ENCODE results near the gene HTATIP2.
"Not testable (repeated sequence)": the region's sequence is repeated elsewhere in the genome, so short reads cannot be mapped to it uniquely, and the experiment has no call there.

Gene HTATIP2
- total RNA-seq, result 14.9 to 22.1 (median 16.6) reads per million in 4 donors

DNA sequence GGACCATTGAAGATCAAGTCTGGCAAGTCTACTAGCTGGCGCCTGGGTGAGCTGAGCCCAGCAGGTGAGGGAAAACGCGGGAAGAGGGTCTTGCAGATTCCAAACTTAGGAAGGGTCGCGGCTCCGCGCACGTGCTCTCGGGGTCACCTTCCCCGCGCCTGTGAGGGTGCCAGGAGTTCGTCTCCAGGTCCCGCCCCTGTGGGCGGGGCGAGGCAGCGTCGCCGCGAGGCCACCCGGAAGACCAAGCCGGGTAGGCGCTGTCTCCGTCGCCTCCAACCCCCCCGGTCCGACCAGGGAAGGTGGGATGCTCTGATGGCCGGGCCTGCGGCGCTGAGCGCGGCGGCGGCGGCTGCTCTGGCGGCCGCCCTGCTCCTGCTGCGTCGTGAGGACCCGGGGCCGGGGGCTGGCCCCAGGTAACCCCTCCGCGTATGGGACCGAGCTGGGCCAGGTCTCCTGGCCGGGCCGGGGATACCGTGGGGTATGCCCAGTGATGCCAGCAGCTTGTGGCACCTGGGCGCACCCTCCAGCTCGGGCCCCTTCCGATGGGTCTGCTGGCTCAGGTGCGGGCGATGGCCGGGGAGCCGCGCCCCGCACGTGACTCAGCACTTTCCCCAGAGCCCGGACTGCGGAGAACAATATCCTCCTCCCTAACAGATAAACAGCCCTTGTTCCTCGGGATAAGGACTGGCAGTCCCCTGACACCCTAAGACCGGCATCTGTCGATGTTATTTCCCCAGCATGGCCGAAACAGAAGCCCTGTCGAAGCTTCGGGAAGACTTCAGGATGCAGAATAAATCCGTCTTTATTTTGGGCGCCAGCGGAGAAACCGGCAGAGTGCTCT, at the start of gene HTATIP2:
TSS of gene HTATIP2 (plus strand) at position 215 of the 841 bp plus-strand sequence. CDS start at position 739, 524 bp downstream.
- peak; percentile 57 to 79 (median 65) for DNase-seq

DNA sequence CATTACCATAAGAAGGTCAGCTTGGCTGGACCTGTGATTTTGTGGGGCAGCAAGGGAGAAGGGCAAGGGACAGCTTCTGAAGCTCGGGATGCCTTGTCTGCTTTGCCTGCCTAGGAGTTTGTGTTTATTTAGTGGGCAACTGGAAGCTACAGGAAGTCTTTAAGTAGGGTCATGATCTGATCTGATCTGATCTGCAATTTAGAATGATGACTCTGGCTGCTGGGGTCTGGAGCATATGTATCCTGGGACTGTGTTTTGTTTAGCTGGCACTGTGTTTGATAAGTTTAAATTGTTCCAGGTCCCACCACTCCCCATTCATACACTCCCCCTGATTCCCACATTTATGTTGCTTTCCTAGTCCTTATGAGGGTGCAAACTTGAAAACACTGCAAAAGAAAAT, 47.7 kb upstream of the HTATIP2 start:
- no peak for DNase-seq

DNA sequence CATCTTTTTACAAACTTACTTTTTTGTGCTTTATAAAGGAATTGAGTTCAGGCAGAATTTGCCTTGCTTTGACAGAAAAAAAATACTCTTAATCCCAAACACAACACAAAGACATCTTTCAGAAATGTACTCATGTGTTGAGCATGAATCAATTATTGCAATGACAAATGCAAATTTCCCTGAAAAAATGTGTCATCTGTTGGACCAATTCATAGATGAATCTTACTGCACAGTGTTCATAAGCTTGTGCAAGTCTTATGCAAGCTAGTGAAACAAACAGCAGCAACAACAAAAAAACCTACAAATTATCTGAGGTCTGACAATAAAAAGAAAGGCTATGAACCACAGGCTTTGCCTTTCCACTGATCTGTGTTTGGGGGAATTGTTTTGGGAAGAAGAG, 42.3 kb upstream of the HTATIP2 start:
- no peak for DNase-seq

DNA sequence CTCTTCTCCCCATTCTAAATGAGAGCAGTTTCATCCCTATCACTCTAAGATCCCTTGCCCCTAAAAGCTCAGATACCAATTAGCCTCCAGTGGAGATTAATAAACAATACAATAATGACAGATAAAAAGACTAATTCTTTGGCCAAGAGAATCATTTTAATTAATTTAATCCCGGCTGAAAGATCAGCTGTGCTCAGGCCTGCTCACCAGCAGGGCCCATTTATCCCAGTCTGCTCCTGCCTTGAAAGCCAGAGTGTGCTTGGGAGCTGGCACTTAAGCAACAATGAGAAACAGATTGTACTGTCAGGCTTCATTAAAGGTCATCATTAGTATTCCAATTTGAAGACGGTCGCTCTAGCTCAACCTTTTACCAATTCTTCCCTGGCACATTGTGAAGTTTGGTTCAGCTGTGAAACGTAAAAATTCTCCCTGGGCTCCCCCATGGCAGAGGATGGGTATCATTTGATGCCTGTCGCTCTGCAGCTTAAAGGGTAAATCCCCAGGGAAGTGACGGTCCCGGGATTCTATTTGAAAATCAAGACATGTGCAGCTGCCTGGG, 36.1 kb upstream of the HTATIP2 start:
- no peak for DNase-seq

DNA sequence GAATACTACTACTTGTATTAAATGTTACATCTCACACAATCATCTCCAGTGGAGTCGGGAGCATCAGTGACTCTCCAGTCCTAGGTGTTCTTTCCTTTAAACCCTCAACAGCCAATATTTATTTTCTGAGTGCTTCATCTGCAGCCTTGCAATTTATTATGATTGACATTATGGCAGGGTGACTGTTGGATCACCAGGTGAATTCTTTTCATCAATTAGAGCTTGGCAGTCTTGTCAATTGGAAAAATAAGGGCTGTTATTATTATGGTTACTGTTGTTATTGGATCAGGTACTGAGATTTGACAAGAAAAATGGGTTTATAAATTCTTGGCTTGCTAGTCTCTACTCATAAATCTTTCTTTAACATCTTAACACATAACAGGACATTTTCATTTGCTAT, 27.5 kb upstream of the HTATIP2 start:
- no peak for DNase-seq

DNA sequence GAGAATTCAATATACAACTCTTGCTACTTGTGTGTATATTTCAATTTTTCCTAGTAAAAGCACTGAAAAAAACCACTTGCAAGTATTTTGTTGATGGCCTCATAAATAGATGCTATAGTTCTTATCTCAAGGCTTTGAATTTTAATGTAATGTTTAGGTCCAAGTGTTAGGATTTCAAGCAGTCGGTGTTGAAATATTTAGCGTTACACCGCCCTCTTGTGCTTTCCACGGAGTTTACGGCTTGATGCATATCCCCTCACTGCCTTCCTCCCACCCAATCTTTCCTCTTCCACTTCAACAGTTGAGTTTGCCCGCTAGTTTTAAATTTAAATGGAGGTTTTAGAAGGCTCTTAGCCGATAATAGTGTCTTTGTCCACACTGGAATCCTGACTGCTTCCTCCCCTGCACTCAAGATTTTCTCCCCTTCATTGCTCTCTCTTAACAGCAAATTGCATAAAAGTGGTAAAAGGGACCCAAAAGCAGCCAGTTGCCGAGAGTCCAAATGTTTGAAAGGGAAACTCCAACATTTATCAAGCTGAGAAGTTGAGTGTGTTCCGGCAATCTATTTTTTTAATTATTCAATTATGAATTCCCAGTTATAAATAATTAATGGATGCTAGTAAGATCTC, 25.9 kb upstream of the HTATIP2 start:
- DNase-seq, result no peak

DNA sequence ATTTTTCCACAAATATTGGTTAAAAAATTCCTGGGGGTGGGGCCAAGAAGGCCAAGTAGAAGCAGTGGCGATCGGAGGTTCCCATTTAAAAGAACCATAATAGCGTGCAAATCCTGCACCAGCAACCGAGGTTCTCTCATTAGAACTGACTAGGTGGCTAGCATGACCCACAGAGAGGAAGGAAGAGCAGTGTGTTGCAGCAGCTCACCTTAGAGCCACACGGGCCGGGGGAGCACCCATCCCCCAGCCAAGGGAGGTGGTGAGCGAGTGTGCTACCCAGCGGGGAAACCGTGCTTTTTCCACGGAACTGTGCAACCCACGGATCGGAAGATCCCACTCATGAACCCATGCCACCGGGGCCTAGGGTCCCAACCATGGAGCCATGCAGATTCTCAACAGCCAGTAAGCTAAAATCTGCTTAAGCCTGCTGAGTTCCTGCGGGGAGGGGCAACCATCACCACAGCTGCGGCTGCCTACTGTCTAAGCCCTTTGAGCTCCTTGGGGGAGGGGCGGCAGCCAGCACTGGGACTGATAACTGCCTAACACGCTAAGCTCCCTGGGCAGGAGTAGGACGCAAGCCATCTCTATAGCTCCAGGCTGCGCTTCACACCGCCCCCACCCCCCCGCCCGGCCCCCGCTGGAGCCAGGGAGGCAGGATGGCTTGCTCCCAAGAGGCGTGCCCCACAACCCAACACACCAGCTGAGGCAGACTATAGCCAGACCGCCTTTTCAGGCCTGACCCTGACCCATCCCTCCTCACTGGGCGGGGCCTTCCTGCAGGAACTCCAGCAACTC, 21.0 kb upstream of the HTATIP2 start:
- no peak for DNase-seq

DNA sequence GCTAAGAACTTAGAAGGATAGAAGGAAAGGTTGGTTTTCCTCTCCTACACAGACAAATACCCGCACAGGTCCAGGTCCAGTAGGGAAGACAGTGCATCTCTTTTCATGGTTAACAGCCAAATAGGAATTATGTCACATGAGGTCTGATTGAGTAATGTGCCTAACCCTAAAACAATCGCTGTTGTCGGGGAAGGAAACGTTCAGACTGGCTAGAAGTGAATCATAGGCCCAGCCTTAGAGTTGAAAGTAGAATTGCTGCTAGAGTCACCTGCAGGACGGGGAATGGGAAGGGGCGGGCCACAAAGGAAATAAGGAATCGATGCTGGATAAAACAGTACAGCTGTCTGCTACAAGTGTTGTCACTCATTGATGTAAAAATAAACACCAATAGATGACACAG, 12.4 kb upstream of the HTATIP2 start:
- no peak for DNase-seq

DNA sequence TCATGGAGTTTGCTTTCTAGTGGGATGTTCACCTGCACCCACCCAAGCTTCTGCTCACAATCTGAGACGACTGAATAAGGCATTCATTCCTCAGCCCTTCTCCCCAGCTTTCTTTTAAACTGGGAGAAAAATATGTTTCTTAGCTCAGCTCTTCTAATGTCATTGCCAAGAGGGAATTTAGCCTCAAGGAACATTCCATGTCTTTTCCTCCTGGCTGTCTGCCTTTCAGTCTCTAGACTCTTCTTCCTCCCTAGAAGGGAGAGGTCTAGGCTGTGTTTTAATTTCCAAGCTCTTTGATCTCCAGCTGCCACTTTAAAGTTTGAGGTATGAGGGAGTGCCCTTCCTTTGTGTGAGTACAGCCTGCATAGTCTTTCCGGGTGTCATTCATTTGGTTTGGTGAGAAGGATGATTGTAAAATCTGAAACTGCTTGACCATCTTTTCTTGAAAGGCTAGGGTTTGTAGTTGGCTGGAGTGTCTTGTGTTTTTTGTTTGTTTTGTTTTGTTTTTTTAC, 11.7 kb upstream of the HTATIP2 start:
- DNase-seq, result no peak

DNA sequence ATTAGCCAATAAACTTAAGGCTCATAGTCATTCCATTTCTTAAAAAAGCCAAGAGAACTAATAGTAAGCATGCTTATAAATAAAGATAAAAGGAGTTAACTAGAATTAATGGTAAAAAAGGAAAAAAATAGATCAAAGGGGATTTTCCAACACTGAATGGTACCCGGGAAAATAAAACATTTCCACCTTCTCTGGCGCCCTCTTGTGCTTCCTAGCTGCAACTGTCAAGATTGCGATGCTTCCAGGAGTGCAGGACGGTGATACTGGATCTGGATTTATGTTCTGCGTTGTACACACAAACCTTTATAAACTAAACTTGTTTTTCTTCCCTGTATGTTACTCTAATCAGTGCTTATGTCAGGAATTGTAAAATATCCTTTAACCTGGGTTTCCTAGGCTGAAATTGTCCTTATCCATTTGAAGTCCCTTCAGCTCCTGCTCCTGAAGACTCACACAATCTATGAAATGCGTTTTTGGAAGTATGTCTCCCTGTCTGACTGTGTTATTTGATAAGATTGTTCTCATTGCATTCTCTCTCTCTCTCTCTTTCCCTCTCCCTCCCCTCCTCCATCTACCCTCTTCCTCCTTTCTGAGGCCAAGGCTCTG, 9.6 kb upstream of the HTATIP2 start:
- peak in 1 of 5 donors; percentile 21 for DNase-seq

DNA sequence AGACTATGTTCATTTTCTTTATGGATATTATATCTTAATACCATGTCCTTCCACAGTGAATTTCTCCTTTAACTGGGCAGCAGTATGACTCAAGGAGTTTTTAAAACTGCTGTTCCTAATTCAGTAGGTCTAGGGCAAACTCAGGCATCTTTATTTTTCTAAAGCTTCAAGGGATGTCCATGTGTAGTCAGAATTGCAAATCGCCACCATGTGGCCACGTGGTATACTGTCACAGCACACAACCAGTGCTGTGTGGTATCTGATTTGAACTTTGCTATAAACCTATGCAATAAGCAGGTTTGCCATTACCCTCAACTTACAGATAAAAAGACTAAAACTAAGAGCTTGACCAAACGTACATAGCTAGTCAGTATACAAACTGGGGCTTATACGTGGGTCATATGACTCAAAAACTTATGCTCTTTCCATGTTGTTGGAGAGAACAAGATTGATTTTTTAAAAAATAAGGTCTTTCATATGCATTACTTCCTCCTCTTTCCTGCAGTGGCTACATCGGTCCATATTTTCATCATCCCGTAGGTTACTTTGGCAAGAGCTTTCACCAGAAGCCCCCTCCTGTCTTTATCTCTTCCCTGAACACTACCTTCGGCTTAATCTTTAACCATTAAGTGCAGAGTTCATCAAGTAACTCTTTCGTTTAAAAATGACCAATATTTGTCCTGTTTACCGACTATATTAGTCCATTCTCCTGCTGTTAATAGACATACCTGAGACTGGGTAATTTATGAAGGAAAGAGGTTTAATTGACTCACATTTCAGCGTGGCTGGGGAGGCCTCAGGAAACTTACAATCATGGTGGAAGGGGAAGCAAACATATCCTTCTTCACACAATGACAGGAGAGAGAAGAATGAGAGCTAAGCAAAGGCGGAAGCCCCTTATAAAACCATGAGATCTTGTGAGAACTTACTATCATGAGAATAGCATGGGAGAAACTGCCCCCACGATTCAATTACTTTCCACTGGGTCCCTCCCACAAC, 8.0 kb upstream of the HTATIP2 start:
- peak in 2 of 5 donors; percentile 19 to 48 for DNase-seq

DNA sequence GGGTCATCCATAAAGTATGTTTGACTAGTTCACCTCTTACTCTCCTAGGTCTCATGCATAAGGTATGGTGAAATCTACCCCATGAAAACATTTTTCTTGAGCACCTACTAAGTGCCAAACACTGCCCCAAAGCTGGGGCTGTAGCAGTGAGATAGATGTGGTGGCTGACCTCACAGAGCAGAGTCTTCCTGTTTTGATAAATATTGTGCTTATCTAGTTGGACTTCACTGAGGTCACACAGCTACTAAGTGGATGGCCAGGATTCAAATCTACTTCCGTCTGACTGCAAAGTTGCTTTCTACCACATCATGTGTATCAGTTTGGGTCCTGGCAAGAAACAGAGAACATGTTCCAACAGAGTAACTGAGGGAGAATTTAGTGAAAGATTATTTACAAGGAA, 6.4 kb upstream of the HTATIP2 start:
- no peak for DNase-seq

DNA sequence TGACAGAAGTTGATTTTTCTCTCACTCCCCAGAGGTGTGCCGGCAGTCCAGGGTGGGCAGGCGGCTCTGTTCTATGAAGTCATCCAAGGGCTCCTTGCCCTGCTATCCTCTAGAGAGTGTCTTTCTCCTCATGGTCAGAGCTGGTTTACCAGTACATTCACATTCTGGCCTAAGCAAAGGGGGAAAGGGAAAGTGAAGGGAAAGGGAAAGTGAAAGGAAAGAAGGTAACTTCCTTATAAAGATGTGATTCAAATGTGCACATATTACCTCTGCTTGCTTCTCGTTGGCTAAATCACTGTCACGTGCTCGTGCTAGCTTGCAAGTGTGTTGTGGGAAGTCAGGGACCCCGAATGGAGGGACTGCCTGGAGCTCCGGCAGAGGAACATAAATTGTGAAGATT, 2.9 kb upstream of the HTATIP2 start:
- peak in 3 of 5 donors; percentile 28 to 40 (median 30) for DNase-seq

DNA sequence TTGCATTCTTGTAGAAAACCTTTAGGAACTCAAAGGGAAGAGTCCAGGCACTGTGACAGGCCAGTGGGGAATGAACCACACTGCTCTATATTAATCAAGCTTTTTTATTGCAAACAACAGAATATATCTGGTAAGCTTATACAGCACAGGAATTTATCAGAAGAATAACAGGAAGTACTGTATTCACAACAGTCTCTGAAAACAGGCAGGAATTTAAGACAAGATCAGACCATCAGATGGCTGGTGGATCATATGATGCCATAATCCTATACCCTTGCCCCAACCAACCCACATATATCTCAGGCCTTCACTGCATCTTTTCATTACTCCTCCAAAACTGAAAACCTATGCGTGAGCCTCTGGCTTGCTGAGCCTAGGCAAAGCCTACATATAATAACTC, 1.0 kb upstream of the HTATIP2 start:
- no peak for DNase-seq

DNA sequence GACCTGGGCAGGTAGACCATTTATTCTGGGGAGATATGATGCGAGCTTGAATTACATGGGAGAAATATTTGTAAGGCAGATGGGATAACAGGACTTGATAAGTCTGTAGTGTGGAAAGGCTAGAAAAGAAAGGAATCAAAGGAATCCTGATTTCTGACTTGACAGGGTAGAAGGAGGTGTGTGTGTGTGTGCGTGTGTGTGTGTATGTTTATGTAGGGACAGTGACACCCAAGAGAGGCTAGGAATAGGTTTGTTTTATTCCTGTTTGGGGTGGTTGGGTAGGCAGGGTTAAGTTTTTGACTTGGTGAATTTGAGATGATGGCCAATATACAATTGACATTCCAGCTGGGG, 390 bp upstream of the HTATIP2 start:
- no peak for DNase-seq

DNA sequence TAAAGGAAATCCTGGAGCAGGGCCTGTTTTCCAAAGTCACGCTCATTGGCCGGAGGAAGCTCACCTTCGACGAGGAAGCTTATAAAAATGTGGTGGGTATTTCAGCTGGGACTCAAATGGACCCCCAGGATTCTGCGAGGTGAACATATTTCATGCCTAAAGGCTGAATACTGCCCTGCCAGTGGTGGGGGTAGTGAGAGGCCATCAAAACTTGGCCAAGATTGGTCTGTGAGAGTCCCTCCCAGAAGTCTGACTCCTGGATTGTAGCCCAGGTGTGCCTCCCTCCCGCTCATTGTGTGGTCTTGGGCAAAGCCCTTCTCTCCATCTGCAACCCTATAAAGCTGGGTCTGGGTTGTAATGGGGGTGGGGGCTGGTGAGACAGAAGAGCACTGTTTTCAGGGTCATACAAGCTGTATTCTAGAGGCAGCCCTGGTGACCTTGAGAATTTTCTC, 853 bp downstream of the HTATIP2 start:
- DNase-seq, result no peak

DNA sequence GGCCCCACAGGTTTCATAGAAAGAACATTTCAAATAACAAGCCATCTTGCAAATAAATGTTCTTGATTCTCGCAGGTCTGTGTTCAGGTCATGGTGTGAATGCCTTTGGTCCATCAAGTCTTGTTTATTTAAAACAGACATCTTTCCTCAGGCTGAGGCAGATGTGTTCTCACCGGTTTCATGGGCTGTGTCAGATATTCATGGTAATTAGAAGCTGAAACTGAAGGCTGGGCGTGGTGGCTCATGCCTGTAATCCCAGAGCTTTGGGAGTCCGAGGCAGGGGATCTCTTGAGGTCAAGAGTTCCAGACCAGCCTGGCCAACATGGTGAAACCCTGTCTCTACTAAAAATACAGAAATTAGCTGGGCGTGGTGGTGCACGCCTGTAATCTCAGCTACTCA, 2.0 kb downstream of the HTATIP2 start:
- DNase-seq, result not testable (repeated sequence)

DNA sequence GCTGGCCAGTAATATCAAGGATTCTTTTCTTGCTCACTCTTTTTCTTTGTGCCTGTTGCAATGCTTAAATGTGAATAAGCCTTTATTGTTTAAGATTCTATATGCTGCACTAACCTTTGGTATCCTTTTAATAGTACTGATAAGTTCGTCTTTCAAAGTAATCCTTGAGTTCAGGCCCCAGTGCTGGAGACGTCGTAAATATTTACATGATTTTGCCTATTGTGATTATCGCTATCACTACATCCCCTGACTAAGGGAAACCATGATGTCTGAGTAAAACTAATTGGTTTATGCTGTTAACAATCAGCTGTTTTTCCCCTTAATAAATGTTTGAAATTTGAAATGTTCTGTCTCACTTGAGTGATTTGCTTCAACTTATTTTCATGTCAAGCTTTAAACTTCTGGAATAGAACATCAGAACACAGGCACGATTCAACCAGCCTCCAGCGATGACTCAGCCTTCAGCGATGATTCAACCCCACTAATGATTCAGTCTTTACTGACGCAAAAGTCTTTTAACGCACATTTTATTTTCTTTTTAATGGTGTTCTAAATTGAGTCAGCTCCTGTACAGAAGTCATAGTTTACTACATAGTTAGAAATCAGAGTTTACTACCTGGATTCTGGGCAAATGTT, 3.9 kb downstream of the HTATIP2 start:
- peak in 1 of 5 donors; percentile 73 for DNase-seq

DNA sequence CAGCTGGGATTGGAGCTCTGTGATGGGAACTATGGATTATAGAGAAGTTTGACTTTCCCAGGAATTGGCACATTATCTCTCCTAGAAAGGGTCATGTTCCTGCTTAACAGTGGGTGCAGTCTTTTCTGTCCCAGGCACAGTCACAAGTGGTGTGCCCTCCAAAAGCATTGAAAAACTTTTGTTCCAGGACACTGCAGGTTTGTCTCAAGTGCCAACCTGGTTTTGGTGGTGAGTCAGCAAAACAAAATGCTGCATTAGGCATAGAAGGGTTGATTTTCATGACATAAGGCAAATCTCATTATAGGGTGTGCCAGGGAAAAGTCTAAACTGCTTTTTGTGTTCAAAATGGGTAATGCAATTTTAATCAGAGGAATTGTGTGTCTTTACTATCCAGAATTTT, 4.9 kb downstream of the HTATIP2 start:
- DNase-seq, result peak in 1 of 5 donors; percentile 24

DNA sequence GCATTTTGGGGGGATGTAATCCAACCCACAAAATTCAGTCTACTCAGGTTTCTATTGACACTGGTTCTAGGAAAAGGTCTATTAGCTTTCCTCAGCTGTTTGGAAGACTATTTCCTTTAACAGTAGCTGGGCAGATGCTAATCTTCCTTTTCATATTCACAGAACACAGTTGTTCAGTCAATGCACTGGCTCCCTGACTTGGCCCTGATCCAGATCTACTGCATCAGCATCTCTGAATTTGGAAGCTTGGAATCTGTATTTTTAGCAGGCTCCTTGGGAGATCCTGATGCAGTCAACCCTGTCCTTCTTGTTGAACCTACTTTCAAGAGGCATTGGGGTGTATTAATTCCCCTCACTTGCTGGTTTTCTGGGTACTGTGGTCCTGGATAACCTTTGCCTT, 6.3 kb downstream of the HTATIP2 start:
- no peak for DNase-seq

Measured in T-helper 1 cell (primary cell).